Activated gamma-delta T cell treated with anti-CD3 and anti-CD28 coated beads, Interleukin-2, amount 50 U/mL, for 16 hours (primary cell): ENCODE data around the gene GPR146.

ENCODE experiments used
- DNase-seq: peaks from one replicate; pipeline ENCODE4 v3.0.0-alpha.2; 2020; ENCODE audit warnings: low read depth

GPR146 gene

GRCh38 chr7:1093916-1094508 is 49.7 kb downstream of the GPR146 start:
- no peak for DNase-seq

DNA sequence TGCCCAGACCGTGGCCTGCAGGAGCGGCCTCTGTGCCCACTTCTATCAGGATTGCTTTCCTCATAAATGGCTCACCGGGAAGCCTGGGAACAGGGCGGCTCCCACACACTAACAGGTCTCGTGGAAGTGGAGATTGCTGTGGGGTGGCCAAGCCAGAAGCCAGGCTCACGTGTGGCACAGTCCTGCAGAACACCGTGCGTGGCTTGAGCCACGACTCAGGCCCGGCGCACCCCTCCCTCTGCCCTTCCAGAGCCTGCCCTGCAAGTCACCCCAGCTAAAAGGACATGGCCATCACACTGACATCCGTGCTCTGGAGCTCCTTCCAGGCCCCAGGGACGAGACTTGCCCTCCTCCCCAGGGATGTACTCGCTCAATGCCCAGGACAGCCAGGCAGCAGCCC is 50.5 kb downstream of the GPR146 start:
- DNase-seq, result no peak

GRCh38 chr7:1095621-1096155 is 51.3 kb downstream of the GPR146 start:
- no peak for DNase-seq

- no peak for DNase-seq
Measured at GRCh38 chr7:1096156-1097119, 52.1 kb downstream of the GPR146 start.

DNA sequence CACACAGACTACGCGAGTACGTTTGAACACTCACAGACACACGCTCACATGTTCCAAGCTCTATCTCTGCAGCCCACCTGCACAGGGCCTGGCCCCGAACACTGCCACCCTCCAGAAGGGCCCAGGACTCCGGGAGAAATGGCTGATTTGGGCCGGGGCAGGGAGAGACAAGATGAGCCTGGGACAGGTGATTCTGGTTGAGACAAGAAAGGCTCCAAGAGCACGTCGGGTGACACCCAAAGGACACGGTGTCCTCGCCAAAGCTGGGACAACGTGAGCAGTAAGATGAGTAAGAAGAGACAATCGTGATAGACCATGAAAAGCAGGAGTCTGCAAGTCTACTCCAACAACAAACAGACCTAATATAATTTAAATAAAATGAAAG is 52.8 kb downstream of the GPR146 start:
- no peak for DNase-seq

- DNase-seq, result no peak
Measured at GRCh38 chr7:1098243-1099153, 54.2 kb downstream of the GPR146 start.

DNA sequence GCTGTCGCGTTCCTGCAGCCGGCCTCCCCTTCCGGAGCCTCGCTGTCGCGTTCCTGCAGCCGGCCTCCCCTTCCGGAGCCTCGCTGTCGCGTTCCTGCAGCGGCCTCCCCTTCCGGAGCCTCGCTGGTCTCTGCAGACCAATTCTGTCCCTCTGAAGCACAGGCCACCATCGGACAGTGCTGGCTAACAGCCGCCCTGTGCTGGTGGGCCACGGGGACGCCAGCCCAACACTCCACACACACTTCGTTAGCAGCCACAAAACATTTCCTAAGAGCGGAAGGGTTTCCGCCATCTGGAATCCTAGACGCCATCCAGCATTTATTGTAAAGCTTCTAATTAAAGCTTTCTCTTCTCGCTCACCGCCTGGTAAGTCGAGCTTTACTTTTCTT is 54.8 kb downstream of the GPR146 start:
- DNase-seq, result no peak

DNA sequence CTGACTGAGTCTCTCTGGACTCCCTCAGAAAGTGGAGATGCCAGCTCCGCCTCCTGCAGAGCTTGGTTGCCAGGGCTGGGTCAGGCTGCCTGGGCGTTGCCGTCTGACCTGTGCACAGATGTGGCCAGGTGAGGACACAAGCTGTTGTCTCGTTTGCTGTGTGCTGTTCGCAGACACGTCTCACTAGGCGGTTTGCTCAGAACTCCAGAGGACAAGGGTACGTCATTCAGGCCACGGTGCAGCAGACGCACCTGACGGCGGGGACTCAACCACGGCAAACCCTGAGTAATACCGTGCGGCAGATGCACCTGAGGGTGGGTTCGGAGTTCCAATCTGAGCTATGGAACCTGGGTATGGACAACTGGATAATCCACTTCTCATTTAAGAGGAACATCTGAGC is 55.3 kb downstream of the GPR146 start:
- no peak for DNase-seq

DNA sequence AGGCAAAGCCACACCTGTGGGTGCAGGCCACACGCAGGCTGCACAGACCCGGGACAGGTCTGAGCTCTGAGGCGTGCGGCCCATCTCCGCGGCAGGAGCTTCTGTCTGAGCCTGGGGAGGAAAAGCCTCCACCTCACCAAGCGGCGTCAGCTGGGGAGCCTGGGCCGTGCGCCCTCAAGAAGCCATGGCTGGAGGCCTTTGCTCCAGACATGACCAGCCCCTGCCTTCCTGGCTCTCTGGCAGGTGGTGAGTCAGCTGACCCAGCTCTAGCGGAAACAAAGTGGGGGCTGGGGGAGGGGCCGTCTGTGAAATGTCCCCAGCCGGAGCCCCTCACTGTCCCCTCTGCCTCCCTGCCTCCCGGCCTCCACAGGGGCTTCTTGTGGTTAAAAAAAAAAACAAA is 56.0 kb downstream of the GPR146 start:
- no peak for DNase-seq

GRCh38 chr7:1100834-1101562 is 56.7 kb downstream of the GPR146 start:
- no peak for DNase-seq

DNA sequence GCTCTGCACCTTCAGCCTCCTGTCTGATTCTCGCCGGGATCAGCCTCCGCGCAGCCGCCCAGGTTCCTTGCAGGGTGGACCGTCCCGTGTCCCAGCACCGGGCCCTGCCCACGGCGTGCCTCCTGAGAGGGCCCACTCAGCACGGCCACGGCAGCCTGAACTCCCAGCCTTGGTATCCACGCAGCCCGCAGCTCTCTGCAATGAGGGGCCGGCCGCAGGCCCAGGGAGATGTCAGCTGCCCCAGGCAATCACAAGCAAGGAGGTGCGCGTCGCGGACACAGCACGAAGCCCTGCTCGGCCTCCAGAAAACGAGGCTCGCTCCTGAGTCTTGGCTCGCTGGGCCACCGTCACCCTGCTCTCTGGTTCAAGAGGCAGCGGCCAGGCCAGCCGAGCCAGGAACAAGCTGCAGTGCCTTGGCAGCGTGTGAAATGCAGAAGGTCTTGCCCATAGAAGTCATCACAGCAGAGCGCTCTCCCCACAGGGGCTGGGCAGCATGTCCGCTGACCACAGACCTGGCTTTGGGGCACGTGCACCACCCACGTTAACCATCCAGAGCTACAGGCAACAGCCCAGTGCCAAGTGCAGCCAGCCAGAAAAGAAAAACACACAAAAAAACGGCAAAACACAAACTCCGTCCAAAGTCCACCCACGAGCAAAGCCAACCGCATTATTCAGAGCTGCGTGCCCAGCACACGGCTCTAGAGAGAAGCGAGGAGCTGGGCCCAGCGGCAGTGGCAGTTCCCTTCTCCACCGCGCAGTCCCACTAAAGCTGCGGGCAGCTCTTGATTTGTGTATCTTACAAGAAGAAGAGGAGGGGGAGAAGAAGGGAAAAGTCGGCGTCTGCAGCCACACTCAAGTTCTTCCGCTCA is 57.5 kb downstream of the GPR146 start:
- DNase-seq, result no peak

DNA sequence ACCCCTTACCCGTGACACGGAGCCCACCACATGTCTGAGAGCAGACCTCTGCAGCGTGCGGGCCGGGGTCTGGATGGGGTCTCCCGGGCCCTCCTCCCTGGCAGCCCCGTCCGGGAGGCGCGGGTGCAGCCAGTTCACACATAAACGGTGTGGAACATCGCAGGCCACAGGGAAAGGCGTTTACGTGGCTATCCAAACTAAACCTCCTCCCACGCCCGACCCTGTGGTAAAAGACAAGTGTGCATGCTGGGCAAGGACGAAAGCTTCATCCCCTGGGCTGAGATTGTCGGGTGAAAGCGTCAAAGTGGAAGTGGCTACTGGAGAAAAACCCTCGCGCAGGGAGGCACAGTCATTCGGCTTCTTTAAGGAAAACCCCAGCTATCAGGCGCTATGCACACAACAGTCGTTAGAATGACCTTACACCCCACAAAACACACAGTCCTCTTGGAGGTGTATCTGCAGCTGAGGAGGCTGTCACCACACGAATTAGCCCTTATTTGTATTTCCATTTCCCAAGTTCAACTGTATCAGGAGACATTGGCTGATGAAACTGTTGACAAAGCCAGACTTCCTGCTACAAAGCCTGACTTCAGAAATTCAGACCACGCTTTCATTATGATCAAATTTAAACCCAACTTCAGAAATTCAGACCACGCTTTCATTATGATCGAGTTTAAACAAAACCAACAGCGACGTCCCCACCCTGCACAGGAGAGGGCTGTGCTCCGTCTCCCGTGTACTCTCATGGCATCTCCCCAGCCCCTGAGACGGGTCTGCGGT is 58.9 kb downstream of the GPR146 start:
- DNase-seq, result no peak

DNA sequence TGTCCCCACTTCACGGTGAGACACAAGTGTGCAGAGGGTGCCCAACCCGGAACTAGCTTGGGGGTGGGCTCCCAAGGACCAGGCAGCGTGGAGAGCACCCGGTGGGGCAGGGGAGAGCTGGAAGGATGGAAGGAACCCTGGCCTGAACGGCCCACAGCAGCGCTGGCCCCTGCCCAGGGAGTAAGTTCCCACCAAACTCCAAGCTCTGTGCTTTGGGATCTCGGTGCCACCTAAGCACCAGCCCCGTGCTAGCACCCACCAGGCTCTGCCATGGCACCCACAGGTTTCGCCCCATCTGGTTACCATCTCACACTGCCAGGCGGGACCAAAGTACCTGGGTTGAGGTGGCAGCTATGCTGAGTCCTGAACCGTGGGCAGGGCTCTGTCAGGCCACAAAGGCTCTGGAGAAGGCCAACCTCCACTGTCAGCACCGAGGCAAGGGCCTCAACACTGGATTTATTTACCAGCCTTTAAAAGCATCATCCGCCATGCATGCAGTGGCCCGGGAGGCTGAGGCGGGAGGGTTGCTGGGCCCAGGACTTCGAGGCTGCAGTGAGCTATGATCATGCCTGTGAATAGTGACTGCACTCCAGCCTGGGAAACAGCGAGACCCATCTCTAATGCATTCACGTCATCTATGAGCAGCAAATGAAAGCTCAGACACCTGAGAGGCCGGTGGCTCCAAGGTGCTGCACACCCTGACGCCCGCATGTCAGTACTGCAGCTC is 59.6 kb downstream of the GPR146 start:
- DNase-seq, result no peak

DNA sequence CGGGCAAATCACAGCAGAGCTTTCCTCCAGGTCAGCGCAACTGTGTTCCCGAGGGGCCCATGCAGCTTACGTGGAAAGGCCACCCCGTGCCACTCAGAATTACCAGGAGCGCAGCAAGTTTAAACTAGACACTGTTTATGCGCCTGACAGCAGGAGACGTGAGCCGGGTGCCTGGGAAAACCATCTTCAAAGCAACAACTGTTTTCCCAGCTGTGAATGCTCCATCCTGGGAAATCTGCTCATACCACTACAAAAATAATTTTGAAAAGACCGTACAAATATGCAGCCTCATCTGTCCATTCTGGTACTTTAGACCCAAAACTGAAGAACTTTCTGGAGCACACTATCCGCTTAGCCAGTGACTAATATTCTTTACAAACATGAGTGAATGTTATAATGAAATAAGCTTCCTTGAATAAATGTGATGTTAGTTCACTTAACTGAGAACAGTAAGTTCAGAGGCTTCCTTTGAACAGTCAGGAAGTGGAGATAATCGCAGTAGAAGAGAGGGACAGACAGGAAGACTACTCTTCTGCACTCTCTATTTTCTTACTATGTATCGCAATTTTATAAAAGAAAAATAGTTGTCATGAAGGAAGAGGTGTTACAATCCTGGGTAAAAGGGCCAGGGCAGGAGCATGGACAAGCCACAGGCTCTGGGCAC is 60.3 kb downstream of the GPR146 start:
- no peak for DNase-seq

GRCh38 chr7:1105189-1105588 is 60.8 kb downstream of the GPR146 start:
- no peak for DNase-seq

DNA sequence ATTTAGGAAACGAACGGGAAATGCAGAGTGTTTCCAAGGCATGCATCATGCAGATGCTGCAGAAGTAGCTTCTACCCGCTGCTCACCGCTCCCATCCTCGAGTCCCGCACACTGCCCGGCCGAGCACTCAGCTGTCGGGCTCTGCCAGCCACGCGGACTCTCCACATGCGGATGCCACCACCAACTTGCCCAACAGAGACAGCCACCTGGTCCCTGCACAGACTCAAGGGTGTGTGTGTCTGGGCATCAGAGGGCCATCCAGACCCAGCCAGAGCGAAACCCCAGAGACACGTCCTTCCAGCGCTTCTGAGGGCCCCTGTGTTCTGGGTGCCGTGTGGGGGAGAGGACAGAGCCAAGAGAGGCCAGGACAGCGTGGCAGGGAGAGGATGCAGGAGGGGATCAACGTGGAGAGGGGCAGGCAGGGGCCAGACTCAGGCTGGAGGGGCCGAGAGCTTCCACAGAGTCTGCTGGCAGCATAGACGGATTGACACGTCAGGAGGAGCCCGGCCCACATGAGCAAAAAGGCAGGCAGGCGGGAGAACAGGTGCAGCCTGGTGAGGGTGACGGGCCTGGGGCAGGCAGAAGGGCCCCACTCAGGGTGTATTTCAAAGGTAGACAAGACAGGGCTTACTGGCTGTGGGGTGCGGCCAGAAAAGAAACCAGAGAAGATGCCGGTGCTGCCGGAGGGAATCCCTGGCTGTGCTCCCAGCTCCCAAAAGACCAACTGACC is 61.9 kb downstream of the GPR146 start:
- no peak for DNase-seq

DNA sequence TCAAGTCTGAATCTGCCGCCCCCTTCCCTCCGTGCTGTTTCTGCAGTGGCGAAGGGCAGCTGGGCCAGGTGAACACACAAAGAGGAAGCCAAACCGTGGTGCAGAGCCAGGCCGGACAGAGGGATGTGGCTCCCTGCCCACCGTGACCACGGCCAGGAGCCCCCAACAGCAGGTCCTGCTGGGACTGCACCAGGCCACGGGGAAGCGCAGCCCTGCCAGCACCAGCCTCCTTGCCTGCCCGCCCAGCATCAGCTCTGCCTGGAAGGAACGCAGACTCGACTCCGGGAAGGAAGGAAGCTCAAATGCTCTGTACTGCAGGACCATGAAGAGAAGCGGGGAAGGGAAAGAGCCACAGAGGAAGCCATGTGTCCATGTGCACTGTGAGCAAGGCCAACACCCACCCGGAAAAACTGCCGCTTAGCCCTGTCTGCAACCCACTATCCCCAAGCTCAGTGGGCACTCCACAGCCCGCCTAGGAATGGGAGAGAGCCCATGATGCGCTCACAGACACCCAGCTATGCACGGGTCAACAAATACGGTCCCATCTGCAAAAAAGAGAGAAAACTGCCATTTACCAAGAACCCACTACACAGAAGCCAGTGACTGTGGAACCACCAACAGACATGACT is 62.6 kb downstream of the GPR146 start:
- DNase-seq, result no peak
